RWPE1 (cell line): ENCODE measurements around the gene PRAF2.
A peak's percentile ranks its signal among the peaks of the same experiment; 100 is the strongest.

Source experiments
- CTCF ChIA-PET: fragments of 350-600 bp; sonication (Branson Sonifier 250); formaldehyde crosslinking; extraction: SDS; loops from one replicate; lab custom pipeline; 2021; lab: Yijun Ruan, JAX
- POLR2A ChIA-PET: fragments of 400-600 bp; formaldehyde crosslinking; extraction: SDS; loops from one replicate; lab custom pipeline; 2020; ENCODE audit warnings: antibody characterized with exemption; ENCODE audit not compliant: low non-redundant PET; lab: Yijun Ruan, JAX
- DNase-seq: peaks from one replicate; pipeline ENCODE4 v3.0.0; 2012; ENCODE audit warnings: low spot score
- H3K27ac ChIP-seq: fragments of 450-650 bp; 2 replicates; pipeline ENCODE4 v1.5.1; 2017
- CTCF ChIP-seq: fragments of 450-650 bp; conservative IDR thresholded peaks from 2 replicates; pipeline ENCODE4 v1.5.1; 2017; ENCODE audit warnings: low read depth, mild to moderate bottlenecking

Gene PRAF2

GRCh38 chrX:49063715-49064114, 10.1 kb downstream of the PRAF2 start:
- no peak overlapping the region for H3K27ac ChIP-seq
- CTCF ChIA-PET, result no interaction called here
- no peak for DNase-seq
- POLR2A ChIA-PET, result no interaction called here
- no peak for TF ChIP-seq CTCF

GRCh38 chrX:49061916-49062315, 11.9 kb downstream of the PRAF2 start:
- CTCF ChIA-PET, result no interaction called here
- POLR2A ChIA-PET, result no interaction called here
- H3K27ac ChIP-seq, result no peak overlapping the region
- no peak for TF ChIP-seq CTCF
- no peak for DNase-seq

- H3K27ac ChIP-seq, result no peak overlapping the region
- POLR2A ChIA-PET, result no interaction called here
- no peak for TF ChIP-seq CTCF
- DNase-seq, result no peak
- CTCF ChIA-PET, result no interaction called here
Observed at GRCh38 chrX:49061490-49061889, 12.3 kb downstream of the PRAF2 start.

GRCh38 chrX:49060914-49061313, 12.9 kb downstream of the PRAF2 start:
- TF ChIP-seq CTCF, result no peak
- H3K27ac ChIP-seq, result peak overlapping the region; percentile 83
- POLR2A ChIA-PET, result no interaction called here
- CTCF ChIA-PET, result no interaction called here
- no peak for DNase-seq

- POLR2A ChIA-PET, result interaction anchor here (0.6 to 1.1 kb wide), 3 partner anchors 14 to 371 kb away, joined by 3 read pairs; partner anchors contain the start of gene PRAF2
- no peak for DNase-seq
- TF ChIP-seq CTCF, result no peak
- H3K27ac ChIP-seq, result peak overlapping the region; percentile 83
- CTCF ChIA-PET, result interaction anchor here (0.7 kb wide), 1 partner anchor 16 kb away, joined by 5 read pairs; no protein-coding TSS in a partner anchor
Observed at GRCh38 chrX:49059681-49060085, 14.1 kb downstream of the PRAF2 start.

GRCh38 chrX:49059201-49059600, 14.6 kb downstream of the PRAF2 start:
- ChIA-PET CTCF (interaction anchor here (0.7 kb wide), 1 partner anchor 15 kb away, joined by 5 read pairs; no protein-coding TSS in a partner anchor), POLR2A (interaction anchor here (0.6 to 1.1 kb wide), 3 partner anchors 15 to 370 kb away, joined by 3 read pairs; partner anchors contain the start of gene PRAF2)
- DNase-seq, result no peak
- peak overlapping the region; percentile 83 for H3K27ac ChIP-seq
- no peak for TF ChIP-seq CTCF
